ENCODE results near the gene KRT79. TPM values are rescaled to one million over a fixed set of nuclear protein-coding genes. Genes with fewer than 3 reads are reported as not detected.

The KRT79 gene
- total and polyA plus RNA-seq, 2 of the 8 experiments (the other 6 are each of a cell fraction or from before 2014, with no cell fraction given) = not detected

DNA sequence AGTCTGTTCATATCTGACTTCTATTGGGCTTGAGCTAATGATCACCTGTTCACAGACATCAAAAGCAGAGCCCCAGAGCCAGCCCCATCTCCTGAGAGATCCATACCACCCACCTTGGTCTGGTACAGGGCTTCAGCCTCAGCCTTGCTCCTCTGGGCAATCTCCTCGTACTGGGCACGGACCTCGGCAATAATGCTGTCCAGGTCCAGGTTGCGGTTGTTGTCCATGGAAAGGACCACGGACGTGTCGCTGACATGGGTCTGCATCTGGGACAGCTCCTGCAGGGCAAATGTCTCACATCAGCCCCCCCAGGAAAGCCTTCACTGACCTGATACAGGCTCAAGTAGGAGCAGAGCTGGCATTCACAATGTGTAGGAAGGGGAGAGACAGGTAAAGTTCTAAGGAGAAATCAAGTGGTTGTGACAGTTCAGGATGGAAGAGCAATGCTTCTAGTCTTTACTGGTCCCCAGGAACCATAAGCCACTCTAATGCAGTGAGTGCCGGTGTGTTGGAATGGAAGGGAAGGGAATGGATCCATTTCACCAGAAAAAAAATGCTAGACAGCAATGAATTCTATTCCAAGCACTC lies 25.4 kb downstream of the KRT79 start:
- Histone ChIP-seq H3K36me3 (ENCODE audit: control insufficient read depth in 2 of 4, insufficient read depth in 4 of 4, low read length in 3 of 4) (no peaks in the 10 kb centered on the region), H3K27ac (ENCODE audit: low read depth, low read length) (no peak overlapping the region), H3K4me2 (ENCODE audit: insufficient read depth in 1 of 2, low read depth in 2 of 2, low read length in 2 of 2) (no peak overlapping the region), H3K4ac (replicated peaks; ENCODE audit: insufficient read length, low read depth, low read length) (no peak overlapping the region), H2BK12ac (ENCODE audit: low read depth, low read length) (no peak overlapping the region), H2AFZ (ENCODE audit: low read length) (no peak overlapping the region), H4K91ac (replicated peaks; ENCODE audit: insufficient read length, low read length) (no peak overlapping the region), H4K5ac (ENCODE audit: insufficient read length, low read depth, low read length) (no peak overlapping the region), H3K23ac (ENCODE audit: insufficient read length) (no peak overlapping the region), H3K56ac (replicated peaks; ENCODE audit: insufficient read length, low read depth, low read length) (no peak overlapping the region), H2BK15ac (ENCODE audit: low read length) (no peak overlapping the region), H3K14ac (ENCODE audit: insufficient read length) (no peak overlapping the region), H3K79me1 (ENCODE audit: low read depth, low read length) (no peaks in the 10 kb centered on the region), H3K18ac (ENCODE audit: extremely low read depth, low read length) (no peak overlapping the region), H2BK5ac (ENCODE audit: low read depth, low read length) (no peak overlapping the region), H3K4me1 (replicated peaks in 1 of 4; ENCODE audit: control insufficient read depth in 3 of 4, insufficient read depth in 4 of 4, low read length in 3 of 4) (peaks cover 3 to 6% (median 4%) of the 10 kb centered on the region in 4 experiments), H4K8ac (ENCODE audit: extremely low read depth, insufficient read depth, low read length) (no peak overlapping the region), H4K20me1 (replicated peaks in 1 of 2; ENCODE audit: control insufficient read depth in 1 of 2, insufficient read depth in 2 of 2, low read length in 2 of 2) (no peaks in the 10 kb centered on the region), H2BK120ac (replicated peaks; ENCODE audit: low read depth, low read length) (no peak overlapping the region), H2BK20ac (ENCODE audit: low read length) (no peak overlapping the region), H3K23me2 (ENCODE audit: low read depth, low read length) (no peaks in the 10 kb centered on the region), H3K9ac (replicated peaks in 1 of 4; ENCODE audit: extremely low read depth in 1 of 4, low read depth in 3 of 4, low read length in 3 of 4) (no peak overlapping the region), H2AK5ac (ENCODE audit: low read depth, low read length) (no peak overlapping the region), H3K9me3 (ENCODE audit: insufficient read depth in 2 of 2, low read depth in 1 of 2, low read length in 1 of 2) (no peaks in the 10 kb centered on the region), H3K4me3 (ENCODE audit: extremely low read depth in 1 of 4, insufficient read depth in 2 of 4, low read depth in 3 of 4, low read length in 4 of 4) (no peak overlapping the region), H3K27me3 (replicated peaks in 1 of 4; ENCODE audit: control insufficient read depth in 3 of 4, extremely low read depth in 1 of 4, insufficient read depth in 3 of 4, low read length in 3 of 4) (no peaks in the 10 kb centered on the region), H3K79me2 (ENCODE audit: control insufficient read depth in 1 of 2, insufficient read depth in 2 of 2, low read length in 2 of 2) (no peaks in the 10 kb centered on the region)
- ChIA-PET CTCF (ENCODE audit: partially characterized antibody) (interaction anchor here (0.6 to 3.0 kb wide), 6 partner anchors 8 to 684 kb away, joined by 3 to 11 read pairs (median 5); no protein-coding TSS in a partner anchor), POLR2A (ENCODE audit: partially characterized antibody) (no interaction called here)
- no peak for TF ChIP-seq CHD1 (IDR thresholded peaks at IDR 0.05; ENCODE audit: low read depth, low read length)
- no peak for TF ChIP-seq TCF12 (IDR thresholded peaks at IDR 0.05; ENCODE audit: low read depth, low read length)
- TF ChIP-seq RXRA (IDR thresholded peaks at IDR 0.05; ENCODE audit: insufficient read depth, low read depth, low read length) = no peak
- no peak for TF ChIP-seq KDM1A (IDR thresholded peaks at IDR 0.05; ENCODE audit: borderline replicate concordance, low read length)
- TF ChIP-seq CREB1 (IDR thresholded peaks at IDR 0.05) = no peak
- TF ChIP-seq, protein P1, sequence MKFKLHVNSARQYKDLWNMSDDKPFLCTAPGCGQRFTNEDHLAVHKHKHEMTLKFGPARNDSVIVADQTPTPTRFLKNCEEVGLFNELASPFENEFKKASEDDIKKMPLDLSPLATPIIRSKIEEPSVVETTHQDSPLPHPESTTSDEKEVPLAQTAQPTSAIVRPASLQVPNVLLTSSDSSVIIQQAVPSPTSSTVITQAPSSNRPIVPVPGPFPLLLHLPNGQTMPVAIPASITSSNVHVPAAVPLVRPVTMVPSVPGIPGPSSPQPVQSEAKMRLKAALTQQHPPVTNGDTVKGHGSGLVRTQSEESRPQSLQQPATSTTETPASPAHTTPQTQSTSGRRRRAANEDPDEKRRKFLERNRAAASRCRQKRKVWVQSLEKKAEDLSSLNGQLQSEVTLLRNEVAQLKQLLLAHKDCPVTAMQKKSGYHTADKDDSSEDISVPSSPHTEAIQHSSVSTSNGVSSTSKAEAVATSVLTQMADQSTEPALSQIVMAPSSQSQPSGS (IDR thresholded peaks at IDR 0.05; ENCODE audit: low read length) = no peak
- no peak for TF ChIP-seq SIX5 (IDR thresholded peaks at IDR 0.05; ENCODE audit: low read depth, low read length)
- TF ChIP-seq CBX8 (IDR thresholded peaks at IDR 0.05; ENCODE audit: borderline replicate concordance, low read depth, low read length) = no peak
- 89% methylated on average over 7 of the region's 8 CpGs; no CpG with 5 or more reads in 1 of the 2 experiments for WGBS, 2 experiments (ENCODE audit: extremely low coverage in 1 of 2, insufficient coverage in 1 of 2, insufficient read length in 1 of 2, insufficient replicate concordance in 2 of 2, low coverage in 1 of 2, low lambda C conversion rate in 2 of 2, missing lambda C conversion rate in 1 of 2)
- no peak for FAIRE-seq
- no peak for DNase-seq (ENCODE audit: low read depth in 1 of 2, low spot score in 2 of 2)

Data from H1 (cell line).